ENCODE measurements around the gene KAT6B.

KAT6B gene

GRCh38 chr10:75062506-75063299 is 236.3 kb downstream of the KAT6B start:
- no peak overlapping the region for H3K4me3 ChIP-seq (replicated peaks; ENCODE audit: low read depth, low read length)
- TF ChIP-seq, protein P1, sequence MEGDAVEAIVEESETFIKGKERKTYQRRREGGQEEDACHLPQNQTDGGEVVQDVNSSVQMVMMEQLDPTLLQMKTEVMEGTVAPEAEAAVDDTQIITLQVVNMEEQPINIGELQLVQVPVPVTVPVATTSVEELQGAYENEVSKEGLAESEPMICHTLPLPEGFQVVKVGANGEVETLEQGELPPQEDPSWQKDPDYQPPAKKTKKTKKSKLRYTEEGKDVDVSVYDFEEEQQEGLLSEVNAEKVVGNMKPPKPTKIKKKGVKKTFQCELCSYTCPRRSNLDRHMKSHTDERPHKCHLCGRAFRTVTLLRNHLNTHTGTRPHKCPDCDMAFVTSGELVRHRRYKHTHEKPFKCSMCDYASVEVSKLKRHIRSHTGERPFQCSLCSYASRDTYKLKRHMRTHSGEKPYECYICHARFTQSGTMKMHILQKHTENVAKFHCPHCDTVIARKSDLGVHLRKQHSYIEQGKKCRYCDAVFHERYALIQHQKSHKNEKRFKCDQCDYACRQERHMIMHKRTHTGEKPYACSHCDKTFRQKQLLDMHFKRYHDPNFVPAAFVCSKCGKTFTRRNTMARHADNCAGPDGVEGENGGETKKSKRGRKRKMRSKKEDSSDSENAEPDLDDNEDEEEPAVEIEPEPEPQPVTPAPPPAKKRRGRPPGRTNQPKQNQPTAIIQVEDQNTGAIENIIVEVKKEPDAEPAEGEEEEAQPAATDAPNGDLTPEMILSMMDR (IDR thresholded peaks at IDR 0.05; ENCODE audit: low read depth, low read length, missing control alignments), result no peak
- DNase-seq (ENCODE audit: extremely low read depth, low read depth), result no peak

GRCh38 chr10:75063461-75064230 is 237.2 kb downstream of the KAT6B start:
- H3K4me3 ChIP-seq (replicated peaks; ENCODE audit: low read depth, low read length), result no peak overlapping the region
- no peak for DNase-seq (ENCODE audit: extremely low read depth, low read depth)
- TF ChIP-seq, protein P1 (IDR thresholded peaks at IDR 0.05; ENCODE audit: low read depth, low read length, missing control alignments), result no peak

DNA sequence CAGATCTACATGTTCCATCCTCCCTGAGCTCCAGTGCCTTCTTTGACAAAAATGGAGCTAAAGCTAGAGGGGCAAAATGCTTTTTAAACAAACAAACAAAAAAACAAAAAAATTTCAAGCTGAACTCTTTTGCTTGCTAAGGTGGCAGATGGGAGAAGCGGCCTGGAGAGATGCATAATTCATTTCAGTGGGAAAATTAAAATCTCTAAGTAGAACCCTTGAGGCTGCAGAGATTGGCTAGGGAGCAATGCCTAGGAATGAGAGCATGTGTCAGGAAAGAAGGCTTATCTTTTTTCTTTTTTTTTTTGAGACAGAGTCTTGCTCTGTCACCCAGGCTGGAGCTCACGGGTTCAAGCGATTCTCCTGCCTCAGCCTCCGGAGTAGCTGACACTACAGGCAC is 238.7 kb downstream of the KAT6B start:
- H3K4me3 ChIP-seq (replicated peaks; ENCODE audit: low read depth, low read length), result no peak overlapping the region
- TF ChIP-seq, protein P1 (IDR thresholded peaks at IDR 0.05; ENCODE audit: low read depth, low read length, missing control alignments), result no peak
- DNase-seq (ENCODE audit: extremely low read depth, low read depth), result no peak

- no peak overlapping the region for H3K4me3 ChIP-seq (replicated peaks; ENCODE audit: low read depth, low read length)
- TF ChIP-seq, protein P1 (IDR thresholded peaks at IDR 0.05; ENCODE audit: low read depth, low read length, missing control alignments), result no peak
- no peak for DNase-seq (ENCODE audit: extremely low read depth, low read depth)
Observed at GRCh38 chr10:75066271-75066670, 239.9 kb downstream of the KAT6B start.

DNA sequence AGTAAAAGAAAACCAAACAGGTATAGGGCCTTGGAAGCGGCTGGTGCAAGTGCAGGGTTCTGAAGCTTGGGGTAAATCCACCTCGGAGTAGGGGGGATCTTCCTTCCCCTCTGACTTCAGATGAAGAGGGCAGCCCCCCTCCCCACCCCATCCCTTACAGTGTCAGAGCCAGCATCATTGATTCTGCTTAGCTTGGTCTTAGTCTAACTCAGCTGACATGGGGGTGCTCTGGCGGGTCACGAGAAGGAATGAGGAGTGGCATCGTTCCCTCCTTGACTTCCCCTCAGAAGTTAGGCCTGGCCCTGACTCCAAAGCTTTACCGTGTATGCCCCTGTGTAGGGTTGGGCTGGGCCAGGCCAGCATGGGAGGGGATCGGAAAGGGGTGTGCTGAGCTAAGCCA is 240.9 kb downstream of the KAT6B start:
- no peak for DNase-seq (ENCODE audit: extremely low read depth, low read depth)
- TF ChIP-seq, protein P1 (IDR thresholded peaks at IDR 0.05; ENCODE audit: low read depth, low read length, missing control alignments), result no peak
- H3K4me3 ChIP-seq (replicated peaks; ENCODE audit: low read depth, low read length), result no peak overlapping the region

- no peak for DNase-seq (ENCODE audit: extremely low read depth, low read depth)
- TF ChIP-seq, protein P1 (IDR thresholded peaks at IDR 0.05; ENCODE audit: low read depth, low read length, missing control alignments), result no peak
- no peak overlapping the region for H3K4me3 ChIP-seq (replicated peaks; ENCODE audit: low read depth, low read length)
Observed at GRCh38 chr10:75068523-75068922, 242.1 kb downstream of the KAT6B start.
